HepG2 (cell line): Measurements from ENCODE around the gene ABTB2. TPM values are rescaled to one million over a fixed set of nuclear protein-coding genes. Genes with fewer than 3 reads are reported as not detected.

Experiments used
- ATAC-seq: fragments of 200-7000 bp; cut with Tn5 transposase; 3 replicates; pipeline ENCODE4 v1.9.1; 2020; ENCODE audit warnings: mild to moderate bottlenecking, moderate library complexity
- BruUV-seq: library from RNA; stranded (reverse); fragments of 400-500 nt; replicated peaks from 2 replicates; lab custom pipeline; 2021; lab: Mats Ljungman, UMichigan
- CTCF ChIA-PET: fragments of 300-600 bp; formaldehyde crosslinking; extraction: SDS; loops from one replicate; lab custom pipeline; 2021; ENCODE audit warnings: low total read pairs, inconsistent platforms, low intra/inter-chr PET ratio; lab: Yijun Ruan, JAX
- POLR2A ChIA-PET: fragments of 350-600 bp; sonication (Branson Sonifier 250); formaldehyde crosslinking; loops from one replicate; lab custom pipeline; 2020; ENCODE audit warnings: antibody characterized with exemption, inconsistent platforms; lab: Yijun Ruan, JAX
- DNase-seq: peaks from one replicate; pipeline ENCODE4 v3.0.0-alpha.2; 2015; ENCODE audit warnings: low spot score
- FAIRE-seq: peaks from 3 replicates; lab custom pipeline; 2011; peaks lifted over from hg19 to GRCh38; lab: Jason Lieb, UNC
- H2AFZ ChIP-seq: one replicate; pipeline ENCODE4 v1.6.1; 2011; ENCODE audit warnings: low read length, inconsistent platforms
- H3K27ac ChIP-seq: fragments of 300-600 bp; 3 replicates; pipeline ENCODE4 v1.8.0; 2011; ENCODE audit warnings: mixed run types, mild to moderate bottlenecking, mixed read lengths, low read length, inconsistent platforms; ENCODE audit not compliant: insufficient read depth; ENCODE audit errors: extremely low read length
- H3K27me3 ChIP-seq, 2 experiments: fragments of 200-600 bp in 1 of 2; 2 replicates in 1 of 2; 3 replicates in 1 of 2; pipeline versions ENCODE4 v1.6.0 to v1.8.0; 2011; ENCODE audit warnings: low read length in 2 of 2, mild to moderate bottlenecking in 2 of 2, moderate library complexity in 2 of 2, inconsistent platforms in 1 of 2; ENCODE audit not compliant: insufficient read depth in 2 of 2, control insufficient read depth in 1 of 2
- H3K36me3 ChIP-seq, 2 experiments: fragments of 200-600 bp in 1 of 2; replicated peaks in 1 of 2; 2 replicates in 1 of 2; 3 replicates in 1 of 2; pipeline versions ENCODE4 v1.5.1 to v1.8.0; 2011; ENCODE audit warnings: low read length in 2 of 2, inconsistent platforms in 1 of 2; ENCODE audit not compliant: insufficient read depth in 2 of 2, control insufficient read depth in 1 of 2
- H3K4me1 ChIP-seq: 2 replicates; pipeline ENCODE4 v1.5.1; 2012; ENCODE audit warnings: low read length, inconsistent platforms; ENCODE audit not compliant: insufficient read depth
- H3K4me2 ChIP-seq: 2 replicates; pipeline ENCODE4 v1.6.0; 2011; ENCODE audit warnings: low read depth, low read length, inconsistent platforms
- H3K4me3 ChIP-seq, 3 experiments: fragments of 200-600 bp in 1 of 3; sonication (generic), shearing (Covaris generic) in 1 of 3; replicated peaks in 1 of 3; 2 replicates each; pipeline ENCODE4 v1.5.1; 2011 to 2016; ENCODE audit warnings: low read length in 3 of 3, inconsistent platforms in 2 of 3, low read depth in 2 of 3, mild to moderate bottlenecking in 2 of 3, control low read depth in 1 of 3, mixed read lengths in 1 of 3; ENCODE audit not compliant: insufficient read depth in 1 of 3
- H3K79me2 ChIP-seq: one replicate; pipeline ENCODE4 v1.6.1; 2011; ENCODE audit warnings: low read length, inconsistent platforms; ENCODE audit not compliant: insufficient read depth
- H3K9ac ChIP-seq: 2 replicates; pipeline ENCODE4 v1.6.0; 2011; ENCODE audit warnings: mild to moderate bottlenecking, low read depth, low read length, inconsistent platforms; ENCODE audit not compliant: insufficient read depth
- H3K9me3 ChIP-seq: 2 replicates; pipeline ENCODE4 v1.5.1; 2012; ENCODE audit warnings: mild to moderate bottlenecking, low read length
- H4K20me1 ChIP-seq: 2 replicates; pipeline ENCODE4 v1.6.0; 2011; ENCODE audit warnings: inconsistent platforms, mild to moderate bottlenecking, low read length, moderate library complexity; ENCODE audit not compliant: insufficient read depth
- ATF1 ChIP-seq: IDR thresholded peaks from 2 replicates; pipeline ENCODE4 v1.6.1; 2016; ENCODE audit warnings: mild to moderate bottlenecking, control low read depth
- BCL6 ChIP-seq: IDR thresholded peaks from 2 replicates; pipeline ENCODE4 v1.6.1; 2016; ENCODE audit warnings: missing genetic modification reagents, missing compliant biosample characterization
- CREB3 ChIP-seq: sonication (generic); formaldehyde crosslinking; IDR thresholded peaks from 2 replicates; pipeline ENCODE4 v1.5.0; 2020; ENCODE audit warnings: missing genetic modification reagents
- FOXA1 ChIP-seq, 2 experiments: fragments of 450-650 bp in 1 of 2; sonication (generic) in 1 of 2; formaldehyde crosslinking in 1 of 2; IDR thresholded peaks; 2 replicates each; pipeline versions ENCODE4 v1.4.0 to v1.6.1; 2016 to 2020; ENCODE audit warnings: missing genetic modification reagents in 1 of 2
- HNRNPK ChIP-seq: fragments of 200-400 bp; formaldehyde crosslinking; IDR thresholded peaks from 2 replicates; pipeline ENCODE4 v1.6.1; 2018; ENCODE audit warnings: low read length, low read depth, moderate library complexity, mild to moderate bottlenecking; ENCODE audit not compliant: poor library complexity, severe bottlenecking
- HOXA9 ChIP-seq: sonication (generic); formaldehyde crosslinking; IDR thresholded peaks from 2 replicates; pipeline ENCODE4 v1.8.1; 2022; ENCODE audit warnings: missing genetic modification reagents, mild to moderate bottlenecking, moderate library complexity, borderline replicate concordance
- JUNB ChIP-seq: sonication (generic); formaldehyde crosslinking; IDR thresholded peaks from 2 replicates; pipeline ENCODE4 v1.8.0; 2022; ENCODE audit warnings: missing genetic modification reagents, mild to moderate bottlenecking, borderline replicate concordance
- KAT7 ChIP-seq: IDR thresholded peaks from 2 replicates; pipeline ENCODE4 v1.6.1; 2018; ENCODE audit warnings: borderline replicate concordance, missing compliant biosample characterization
- KLF13 ChIP-seq: sonication (generic); formaldehyde crosslinking; IDR thresholded peaks from 2 replicates; pipeline ENCODE4 v1.4.0; 2020; ENCODE audit warnings: mild to moderate bottlenecking, missing genetic modification reagents
- NFE2 ChIP-seq: sonication (generic); formaldehyde crosslinking; IDR thresholded peaks from 2 replicates; pipeline ENCODE4 v1.4.0; 2020; ENCODE audit warnings: missing genetic modification reagents
- RELA ChIP-seq: sonication (generic); formaldehyde crosslinking; IDR thresholded peaks from 2 replicates; pipeline ENCODE4 v1.4.0; 2020; ENCODE audit warnings: missing genetic modification reagents
- REXO4 ChIP-seq: sonication (generic); formaldehyde crosslinking; IDR thresholded peaks from 2 replicates; pipeline ENCODE4 v1.8.0; 2022; ENCODE audit warnings: missing genetic modification reagents, mild to moderate bottlenecking, borderline replicate concordance
- SOX5 ChIP-seq: IDR thresholded peaks from 2 replicates; pipeline ENCODE4 v1.6.1; 2016; ENCODE audit warnings: borderline replicate concordance
- TFE3 ChIP-seq: IDR thresholded peaks from 2 replicates; pipeline ENCODE4 v1.6.1; 2016
- ZFP36L2 ChIP-seq: sonication (generic); formaldehyde crosslinking; IDR thresholded peaks from 2 replicates; pipeline ENCODE4 v1.4.0; 2020; ENCODE audit warnings: missing genetic modification reagents
- ZNF234 ChIP-seq: sonication (generic); formaldehyde crosslinking; conservative IDR thresholded peaks from 2 replicates; pipeline ENCODE4 v1.5.1; 2020; ENCODE audit warnings: mild to moderate bottlenecking, missing genetic modification reagents
- ZNF441 ChIP-seq: sonication (generic); formaldehyde crosslinking; IDR thresholded peaks from 2 replicates; pipeline ENCODE4 v1.7.0; 2021; ENCODE audit warnings: missing genetic modification reagents, borderline replicate concordance
- ZNF501 ChIP-seq: sonication (generic); formaldehyde crosslinking; IDR thresholded peaks from 2 replicates; pipeline ENCODE4 v1.5.1; 2020; ENCODE audit warnings: mild to moderate bottlenecking, moderate library complexity, missing genetic modification reagents
- ZNF775 ChIP-seq: sonication (generic); formaldehyde crosslinking; IDR thresholded peaks from 2 replicates; pipeline ENCODE4 v1.4.0; 2020; ENCODE audit warnings: missing genetic modification reagents, mild to moderate bottlenecking, moderate library complexity, borderline replicate concordance
- ZSCAN30 ChIP-seq: sonication (generic); formaldehyde crosslinking; IDR thresholded peaks from 2 replicates; pipeline ENCODE4 v1.5.0; 2020; ENCODE audit warnings: mild to moderate bottlenecking, missing genetic modification reagents
- WGBS: methylation state at CpG from one replicate; pipeline ENCODE4 v1.1.6; 2017; ENCODE audit warnings: low lambda C conversion rate; 5-methylcytosine and 5-hydroxymethylcytosine counted together
- in situ Hi-C: cut with HindIII; loops from 2 replicates; pipeline ENCODE4 v1.10.0; 2017; ENCODE audit warnings: low pct_unique_long_range_greater_than_20kb; ENCODE audit not compliant: extremely low pct_ligation_motif_present
- intact Hi-C: fragments of 100-400 bp; cut with micrococcal nuclease; formaldehyde crosslinking; loops from one replicate; pipeline ENCODE4 v1.10.0; 2022; ENCODE audit not compliant: unreplicated experiment
- polyA plus RNA-seq, 8 experiments: library from polyadenylated mRNA; depleted of rRNA in 3 of 8; stranded (reverse) in 7 of 8; unstranded in 1 of 8; fragments of >200 nt; fragmentation: Illumina TruSeq in 4 of 8; extraction: Trizol in 4 of 8; gene quantifications; 2 replicates each; pipeline versions ENCODE4 v1.2.1 to v1.2.3, GENCODE V29; 2011 to 2016; ENCODE audit warnings: low read depth in 4 of 8, missing spikeins in 1 of 8, mixed read lengths in 1 of 8; ENCODE audit not compliant: insufficient read depth in 1 of 8
- total RNA-seq, 5 experiments: library from RNA; depleted of rRNA; stranded (reverse); fragments of >200 nt; fragmentation: Illumina TruSeq; extraction: Trizol; gene quantifications; 2 replicates each; pipeline ENCODE4 v1.2.3, GENCODE V29; 2016; ENCODE audit warnings: low read depth in 1 of 5
- TF ChIP-seq, protein P1 (sequence below): sonication (generic); formaldehyde crosslinking; IDR thresholded peaks from 2 replicates; pipeline ENCODE4 v1.4.0; 2020; ENCODE audit warnings: missing genetic modification reagents
- TF ChIP-seq, protein P2 (sequence below): IDR thresholded peaks from 2 replicates; pipeline ENCODE4 v1.6.1; 2016; ENCODE audit warnings: missing genetic modification reagents, missing compliant biosample characterization

Gene ABTB2
- total and polyA plus RNA-seq, 2 of the 13 experiments (the other 11 are each of a cell fraction or from before 2014, with no cell fraction given), result 5.1 to 15.4 TPM

- CTCF ChIA-PET, result no interaction called here
- FAIRE-seq, result peak; percentile 95
- H3K27ac ChIP-seq, result peak overlapping the region; percentile 31
- TF ChIP-seq CREB3 (CRISPR knock-in tag) (no peak), ZNF234 (CRISPR knock-in tag) (no peak), ZNF501 (0 out of 2 replicates have a peak, but pooled peaks have one; percentile 32), REXO4 (CRISPR knock-in tag) (no peak), KAT7 (CRISPR knock-in tag) (no peak), ATF1 (no peak), SOX5 (peak; percentile 81), ZSCAN30 (no peak), FOXA1 (IDR thresholded peaks at IDR 0.05) (no peak), FOXA1 (CRISPR knock-in tag; IDR thresholded peaks at IDR 0.05) (peak; percentile 34; the same call in 1 of the 2 replicates), NFE2 (CRISPR knock-in tag) (no peak), ZNF441 (CRISPR knock-in tag) (no peak), TFE3 (CRISPR knock-in tag) (0 out of 2 replicates have a peak, but pooled peaks have one; percentile 35), HNRNPK (no peak), HOXA9 (CRISPR knock-in tag) (no peak), ZNF775 (CRISPR knock-in tag) (no peak), KLF13 (no peak), ZFP36L2 (CRISPR knock-in tag) (no peak), RELA (CRISPR knock-in tag) (no peak), BCL6 (peak; percentile 75), JUNB (CRISPR knock-in tag) (no peak)
- TF ChIP-seq, protein P1, sequence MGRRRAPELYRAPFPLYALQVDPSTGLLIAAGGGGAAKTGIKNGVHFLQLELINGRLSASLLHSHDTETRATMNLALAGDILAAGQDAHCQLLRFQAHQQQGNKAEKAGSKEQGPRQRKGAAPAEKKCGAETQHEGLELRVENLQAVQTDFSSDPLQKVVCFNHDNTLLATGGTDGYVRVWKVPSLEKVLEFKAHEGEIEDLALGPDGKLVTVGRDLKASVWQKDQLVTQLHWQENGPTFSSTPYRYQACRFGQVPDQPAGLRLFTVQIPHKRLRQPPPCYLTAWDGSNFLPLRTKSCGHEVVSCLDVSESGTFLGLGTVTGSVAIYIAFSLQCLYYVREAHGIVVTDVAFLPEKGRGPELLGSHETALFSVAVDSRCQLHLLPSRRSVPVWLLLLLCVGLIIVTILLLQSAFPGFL, result no peak
- TF ChIP-seq, protein P2, sequence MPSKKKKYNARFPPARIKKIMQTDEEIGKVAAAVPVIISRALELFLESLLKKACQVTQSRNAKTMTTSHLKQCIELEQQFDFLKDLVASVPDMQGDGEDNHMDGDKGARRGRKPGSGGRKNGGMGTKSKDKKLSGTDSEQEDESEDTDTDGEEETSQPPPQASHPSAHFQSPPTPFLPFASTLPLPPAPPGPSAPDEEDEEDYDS (CRISPR knock-in tag), result no peak
Measured at GRCh38 chr11:34308913-34309585, 48.8 kb downstream of the ABTB2 start.

More at GRCh38 chr11:34308913-34309585, 48.8 kb downstream of the ABTB2 start:
- POLR2A ChIA-PET, result interaction anchor here (1.1 to 2.3 kb wide), 4 partner anchors 10 to 48 kb away, joined by 4 to 13 read pairs (median 7); partner anchors contain the start of gene ABTB2
- Histone ChIP-seq H3K79me2 (peaks cover 24% of the 10 kb centered on the region), H3K9ac (no peak overlapping the region), H4K20me1 (peaks cover 8% of the 10 kb centered on the region), H2AFZ (no peak overlapping the region), H3K36me3 (peaks cover 4 to 6% of the 10 kb centered on the region in 2 experiments; a peak in 2 of 5 replicates), H3K4me3 (peak overlapping the region in 2 of 3 experiments; percentile 0 to 34; a peak in 2 of 6 replicates), H3K9me3 (no peaks in the 10 kb centered on the region), H3K27me3 (no peaks in the 10 kb centered on the region), H3K4me1 (peaks cover 25% of the 10 kb centered on the region), H3K4me2 (peak overlapping the region; percentile 53)
- no TSS peak for BruUV-seq
- intact Hi-C loops (loop anchor here (1.0 kb wide), 1 partner anchor 46 kb away; no protein-coding TSS in a partner anchor), in situ Hi-C loops (no loop called here)
- DNase-seq (peak; percentile 86), ATAC-seq (peak; percentile 96)
- WGBS, result 44% methylated on average over 8 of the region's 8 CpGs
